Measurements from ENCODE around the gene DPY19L3.

Gene DPY19L3

GRCh38 chr19:32519023-32519422 lies 113.5 kb downstream of the DPY19L3 start:
- DNase-seq (ENCODE audit: low read depth) = no peak

GRCh38 chr19:32522967-32523366 lies 117.4 kb downstream of the DPY19L3 start:
- DNase-seq (ENCODE audit: low read depth) = no peak

DNA sequence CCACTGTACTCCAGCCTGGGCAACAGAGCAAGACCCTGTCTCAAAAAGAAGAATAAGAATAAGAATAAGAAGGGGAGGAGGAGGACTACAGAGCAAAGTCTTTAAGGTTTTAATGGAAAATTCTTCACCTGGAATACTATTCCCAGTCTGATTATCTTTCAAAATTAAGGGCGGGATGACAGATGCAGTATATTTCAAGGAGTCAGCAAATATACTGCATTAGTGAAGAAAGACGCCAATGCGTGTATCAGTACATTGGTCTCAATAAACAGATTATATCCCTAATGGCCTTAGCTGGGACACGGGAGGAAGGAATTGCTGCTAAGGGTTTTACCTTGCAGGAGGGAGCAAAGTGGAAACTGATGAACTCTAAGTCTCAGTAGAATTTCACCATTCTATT lies 121.3 kb downstream of the DPY19L3 start:
- DNase-seq (ENCODE audit: low read depth) = no peak

GRCh38 chr19:32530773-32531172 lies 125.2 kb downstream of the DPY19L3 start:
- no peak for DNase-seq (ENCODE audit: low read depth)

GRCh38 chr19:32532233-32532632 lies 126.7 kb downstream of the DPY19L3 start:
- DNase-seq (ENCODE audit: low read depth) = no peak
